ENCODE results near the gene SFSWAP.

The SFSWAP gene

GRCh38 chr12:131749618-131750315, 38.9 kb downstream of the SFSWAP start:
- no peaks in the 10 kb centered on the region for H3K27me3 ChIP-seq
- no peaks in the 10 kb centered on the region for H3K4me1 ChIP-seq
- H3K27ac ChIP-seq = no peak overlapping the region
- peaks cover 63% of the 10 kb centered on the region for H4K20me1 ChIP-seq
- H3K4me2 ChIP-seq = no peak overlapping the region
- no peak for TF ChIP-seq Cebpa-rat (IDR thresholded peaks at IDR 0.05)
- H3K4me3 ChIP-seq = no peak overlapping the region
- H3K36me3 ChIP-seq = peaks cover 100% of the 10 kb centered on the region
- no peak overlapping the region for H3K9ac ChIP-seq
- peaks cover 4% of the 10 kb centered on the region for H3K9me3 ChIP-seq

GRCh38 chr12:131751335-131751734, 40.4 kb downstream of the SFSWAP start:
- H3K4me1 ChIP-seq = no peaks in the 10 kb centered on the region
- H3K9ac ChIP-seq = no peak overlapping the region
- H4K20me1 ChIP-seq = peaks cover 65% of the 10 kb centered on the region
- H3K4me3 ChIP-seq = no peak overlapping the region
- H3K9me3 ChIP-seq = no peaks in the 10 kb centered on the region
- no peak overlapping the region for H3K27ac ChIP-seq
- H3K36me3 ChIP-seq = peaks cover 100% of the 10 kb centered on the region
- no peaks in the 10 kb centered on the region for H3K27me3 ChIP-seq
- H3K4me2 ChIP-seq = no peak overlapping the region
- TF ChIP-seq Cebpa-rat (IDR thresholded peaks at IDR 0.05) = no peak

- H3K27me3 ChIP-seq = no peaks in the 10 kb centered on the region
- no peak overlapping the region for H3K27ac ChIP-seq
- TF ChIP-seq Cebpa-rat (IDR thresholded peaks at IDR 0.05) = no peak
- no peaks in the 10 kb centered on the region for H3K9me3 ChIP-seq
- H3K36me3 ChIP-seq = peaks cover 100% of the 10 kb centered on the region
- no peak overlapping the region for H3K9ac ChIP-seq
- H3K4me3 ChIP-seq = no peak overlapping the region
- H3K4me1 ChIP-seq = no peaks in the 10 kb centered on the region
- peaks cover 76% of the 10 kb centered on the region for H4K20me1 ChIP-seq
- no peak overlapping the region for H3K4me2 ChIP-seq
Observed at GRCh38 chr12:131752451-131752850, 41.6 kb downstream of the SFSWAP start.

GRCh38 chr12:131753005-131753404, 42.1 kb downstream of the SFSWAP start:
- Histone ChIP-seq H3K4me3 (no peak overlapping the region), H3K9ac (no peak overlapping the region), H3K27me3 (no peaks in the 10 kb centered on the region), H3K27ac (no peak overlapping the region), H3K9me3 (no peaks in the 10 kb centered on the region), H3K36me3 (peaks cover 100% of the 10 kb centered on the region), H3K4me2 (no peak overlapping the region), H3K4me1 (no peaks in the 10 kb centered on the region), H4K20me1 (peaks cover 81% of the 10 kb centered on the region)
- no peak for TF ChIP-seq Cebpa-rat (IDR thresholded peaks at IDR 0.05)

- no peak overlapping the region for H3K27ac ChIP-seq
- TF ChIP-seq Cebpa-rat (IDR thresholded peaks at IDR 0.05) = no peak
- H3K36me3 ChIP-seq = peaks cover 100% of the 10 kb centered on the region
Observed at GRCh38 chr12:131753757-131754156, 42.9 kb downstream of the SFSWAP start.

GRCh38 chr12:131754184-131754583, 43.3 kb downstream of the SFSWAP start:
- no peak for TF ChIP-seq Cebpa-rat (IDR thresholded peaks at IDR 0.05)
- H3K9me3 ChIP-seq = no peaks in the 10 kb centered on the region
- peaks cover 100% of the 10 kb centered on the region for H3K36me3 ChIP-seq
- H3K4me2 ChIP-seq = no peak overlapping the region
- H3K4me1 ChIP-seq = no peaks in the 10 kb centered on the region
- no peak overlapping the region for H3K27ac ChIP-seq
- no peaks in the 10 kb centered on the region for H3K27me3 ChIP-seq
- H4K20me1 ChIP-seq = peaks cover 74% of the 10 kb centered on the region
- H3K4me3 ChIP-seq = no peak overlapping the region
- no peak overlapping the region for H3K9ac ChIP-seq

More at GRCh38 chr12:131753757-131754156, 42.9 kb downstream of the SFSWAP start:
- Histone ChIP-seq H3K4me3 (no peak overlapping the region), H3K4me1 (no peaks in the 10 kb centered on the region), H3K4me2 (no peak overlapping the region), H3K27me3 (no peaks in the 10 kb centered on the region), H3K9ac (no peak overlapping the region), H3K9me3 (no peaks in the 10 kb centered on the region), H4K20me1 (peaks cover 79% of the 10 kb centered on the region)

- no peaks in the 10 kb centered on the region for H3K9me3 ChIP-seq
- no peak for TF ChIP-seq Cebpa-rat (IDR thresholded peaks at IDR 0.05)
- peaks cover 61% of the 10 kb centered on the region for H4K20me1 ChIP-seq
- no peak overlapping the region for H3K4me3 ChIP-seq
- no peak overlapping the region for H3K27ac ChIP-seq
- H3K4me2 ChIP-seq = no peak overlapping the region
- peaks cover 92% of the 10 kb centered on the region for H3K36me3 ChIP-seq
- no peaks in the 10 kb centered on the region for H3K4me1 ChIP-seq
- H3K9ac ChIP-seq = no peak overlapping the region
- H3K27me3 ChIP-seq = no peaks in the 10 kb centered on the region
Observed at GRCh38 chr12:131755305-131756113, 44.6 kb downstream of the SFSWAP start.

GRCh38 chr12:131756441-131756840, 45.6 kb downstream of the SFSWAP start:
- Histone ChIP-seq H3K4me3 (no peak overlapping the region), H3K9ac (no peak overlapping the region), H3K27ac (no peak overlapping the region), H4K20me1 (peaks cover 57% of the 10 kb centered on the region), H3K27me3 (no peaks in the 10 kb centered on the region), H3K4me2 (no peak overlapping the region), H3K4me1 (no peaks in the 10 kb centered on the region), H3K36me3 (peaks cover 92% of the 10 kb centered on the region), H3K9me3 (no peaks in the 10 kb centered on the region)
- TF ChIP-seq Cebpa-rat (IDR thresholded peaks at IDR 0.05) = no peak

- Histone ChIP-seq H3K36me3 (peaks cover 92% of the 10 kb centered on the region), H3K4me1 (0 out of 2 replicates have a peak, but pooled peaks cover 4% of the 10 kb centered on the region), H3K9ac (no peak overlapping the region), H3K27ac (no peak overlapping the region), H3K4me2 (no peak overlapping the region), H3K9me3 (no peaks in the 10 kb centered on the region), H4K20me1 (peaks cover 50% of the 10 kb centered on the region), H3K27me3 (no peaks in the 10 kb centered on the region), H3K4me3 (no peak overlapping the region)
- no peak for TF ChIP-seq Cebpa-rat (IDR thresholded peaks at IDR 0.05)
Observed at GRCh38 chr12:131757111-131757510, 46.2 kb downstream of the SFSWAP start.

All from BLaER1 (cell line).